CD14-positive monocyte (primary cell): ENCODE measurements around the gene DCP1B. TPM values are rescaled to one million over a fixed set of nuclear protein-coding genes. Genes with fewer than 3 reads are reported as not detected.

Source experiments
- DNase-seq, 3 donors: peaks; one replicate each; pipeline ENCODE4 v3.0.0-alpha.2; 2011 to 2022
- H2AFZ ChIP-seq: 2 replicates; pipeline ENCODE4 v1.6.0; 2012; ENCODE audit warnings: mild to moderate bottlenecking, low read depth, low read length, inconsistent platforms; ENCODE audit not compliant: insufficient read depth, poor library complexity, severe bottlenecking
- H3K27ac ChIP-seq, 2 donors: 1 replicate in 1 of 2; 2 replicates in 1 of 2; pipeline ENCODE4 v1.5.1; 2012 to 2013; ENCODE audit warnings: low read length in 2 of 2, control low read depth in 1 of 2, inconsistent platforms in 1 of 2, low read depth in 1 of 2, mild to moderate bottlenecking in 1 of 2
- H3K27me3 ChIP-seq, 2 donors: one replicate each; pipeline versions ENCODE4 v1.6.0 to v1.6.1; 2011 to 2013; ENCODE audit warnings: low read length in 2 of 2; ENCODE audit not compliant: control insufficient read depth in 2 of 2, insufficient read depth in 2 of 2
- H3K36me3 ChIP-seq, 2 donors: replicated peaks in 1 of 2; 1 replicate in 1 of 2; 2 replicates in 1 of 2; pipeline versions ENCODE4 v1.5.1 to v1.6.1; 2012 to 2013; ENCODE audit warnings: low read length in 2 of 2, control low read depth in 1 of 2, inconsistent platforms in 1 of 2, mild to moderate bottlenecking in 1 of 2; ENCODE audit not compliant: insufficient read depth in 2 of 2, control insufficient read depth in 1 of 2
- H3K4me1 ChIP-seq, 2 donors: 1 replicate in 1 of 2; 2 replicates in 1 of 2; pipeline versions ENCODE4 v1.5.1 to v1.6.1; 2012 to 2013; ENCODE audit warnings: low read length in 2 of 2, control low read depth in 1 of 2, inconsistent platforms in 1 of 2, mild to moderate bottlenecking in 1 of 2, moderate library complexity in 1 of 2; ENCODE audit not compliant: insufficient read depth in 2 of 2, control insufficient read depth in 1 of 2
- H3K4me2 ChIP-seq: replicated peaks from 2 replicates; pipeline ENCODE3; 2012; ENCODE audit warnings: low read length, moderate library complexity, mild to moderate bottlenecking; ENCODE audit not compliant: poor library complexity, severe bottlenecking; ENCODE audit errors: extremely low read depth
- H3K4me3 ChIP-seq, 3 experiments: fragments of 200-600 bp in 1 of 3; sonication (generic) in 1 of 3; replicated peaks in 1 of 3; 1 replicate in 2 of 3; 2 replicates in 1 of 3; pipeline ENCODE4 v1.5.1; 2011 to 2013; ENCODE audit warnings: low read length in 3 of 3, mild to moderate bottlenecking in 3 of 3, control low read depth in 2 of 3, low read depth in 2 of 3, inconsistent platforms in 1 of 3, moderate library complexity in 1 of 3
- H3K79me2 ChIP-seq: 2 replicates; pipeline ENCODE4 v1.6.0; 2012; ENCODE audit warnings: mild to moderate bottlenecking, control low read depth, inconsistent platforms, low read length, moderate library complexity; ENCODE audit not compliant: insufficient read depth
- H3K9ac ChIP-seq: 2 replicates; pipeline ENCODE4 v1.6.0; 2017; ENCODE audit warnings: low read length, mild to moderate bottlenecking; ENCODE audit not compliant: insufficient read depth, poor library complexity, severe bottlenecking
- H3K9me3 ChIP-seq, 2 donors: replicated peaks in 1 of 2; 1 replicate in 1 of 2; 2 replicates in 1 of 2; pipeline versions ENCODE4 v1.5.1 to v1.6.1; 2012 to 2013; ENCODE audit warnings: low read length in 2 of 2, control low read depth in 1 of 2; ENCODE audit not compliant: control insufficient read depth in 1 of 2, insufficient read depth in 1 of 2
- H4K20me1 ChIP-seq: 2 replicates; pipeline ENCODE4 v1.6.0; 2012; ENCODE audit warnings: mild to moderate bottlenecking, low read length, control low read depth, moderate library complexity; ENCODE audit not compliant: insufficient read depth
- H3K27ac Mint-ChIP-seq, 7 donors: one replicate each; pipeline ENCODE4 v1.8.0; 2020; ENCODE audit warnings: mild to moderate bottlenecking in 7 of 7, mixed read lengths in 7 of 7, moderate library complexity in 6 of 7, inconsistent platforms in 2 of 7
- H3K27me3 Mint-ChIP-seq, 3 donors: one replicate each; pipeline ENCODE4 v1.8.0; 2021 to 2022; ENCODE audit warnings: low read depth in 3 of 3, mild to moderate bottlenecking in 3 of 3, mixed read lengths in 3 of 3, moderate library complexity in 3 of 3, inconsistent platforms in 1 of 3
- H3K36me3 Mint-ChIP-seq, 2 donors: one replicate each; pipeline ENCODE4 v1.8.0; 2020; ENCODE audit warnings: mixed read lengths in 2 of 2, inconsistent platforms in 1 of 2, mild to moderate bottlenecking in 1 of 2
- H3K4me1 Mint-ChIP-seq: one replicate; pipeline ENCODE4 v1.8.0; 2020; ENCODE audit warnings: mild to moderate bottlenecking, mixed read lengths
- H3K4me3 Mint-ChIP-seq, 2 donors: one replicate each; pipeline ENCODE4 v1.8.0; 2020; ENCODE audit warnings: mild to moderate bottlenecking in 2 of 2, mixed read lengths in 2 of 2, moderate library complexity in 1 of 2
- H3K9me3 Mint-ChIP-seq, 7 donors: one replicate each; pipeline ENCODE4 v1.8.0; 2020 to 2022; ENCODE audit warnings: mixed read lengths in 7 of 7, mild to moderate bottlenecking in 6 of 7, moderate library complexity in 6 of 7, inconsistent platforms in 2 of 7
- WGBS: methylation state at CpG from one replicate; pipeline ENCODE4 v1.1.5; 2013; ENCODE audit warnings: missing lambda C conversion rate; ENCODE audit not compliant: insufficient coverage; 5-methylcytosine and 5-hydroxymethylcytosine counted together
- intact Hi-C, 2 donors: fragments of 100-400 bp; cut with micrococcal nuclease; formaldehyde crosslinking; loops; one replicate each; pipeline versions ENCODE4 v1.15.0 to v1.15.1; 2023
- polyA plus RNA-seq, 3 donors: library from polyadenylated mRNA; depleted of rRNA in 1 of 3; unstranded in 2 of 3; stranded (reverse) in 1 of 3; fragments of 300-500 nt in 2 of 3; fragments of >200 nt in 1 of 3; fragmentation: Illumina TruSeq in 2 of 3; gene quantifications; 1 replicate in 2 of 3; 2 replicates in 1 of 3; pipeline ENCODE4 v1.2.3, GENCODE V29; 2012 to 2021
- TF ChIP-seq, protein P1 (sequence below): fragments of 200-600 bp; IDR thresholded peaks from one replicate; pipeline ENCODE4 v1.8.0; 2022; ENCODE audit warnings: antibody characterized with exemption, mild to moderate bottlenecking

The DCP1B gene
- polyA plus RNA-seq, 3 donors, result 3.6 to 5.1 (median 4.9) TPM

DNA sequence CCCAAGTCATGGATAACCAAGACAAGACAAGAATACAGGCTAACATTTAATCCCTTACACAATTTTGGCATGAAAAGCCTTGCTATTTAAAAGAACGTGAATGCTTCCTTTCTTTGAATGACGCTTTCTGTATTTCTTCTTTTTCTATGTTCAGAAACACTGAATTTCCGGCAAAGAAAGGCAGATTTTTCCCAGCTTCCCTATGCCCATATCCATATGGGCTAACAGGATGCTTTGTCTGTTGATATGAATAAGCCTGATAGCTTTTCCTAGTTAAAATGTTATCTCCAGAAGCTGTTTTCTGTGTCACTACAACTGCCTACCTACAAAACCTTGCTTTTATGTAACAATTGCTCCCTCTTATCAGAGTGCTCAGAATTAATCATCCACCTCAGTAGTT is 47.5 kb downstream of the DCP1B start:
- peaks cover 0 to 2% (median 0%) of the 10 kb centered on the region in 3 donors for H3K27me3 Mint-ChIP-seq
- H3K27ac Mint-ChIP-seq, result no peak overlapping the region
- Histone ChIP-seq H3K36me3 (peaks cover 28 to 38% of the 10 kb centered on the region in 2 donors), H2AFZ (no peak overlapping the region), H3K27ac (no peak overlapping the region), H3K9ac (no peak overlapping the region), H3K4me1 (no peaks in the 10 kb centered on the region), H3K27me3 (no peaks in the 10 kb centered on the region), H4K20me1 (no peaks in the 10 kb centered on the region), H3K4me3 (no peak overlapping the region), H3K79me2 (no peaks in the 10 kb centered on the region), H3K4me2 (no peak overlapping the region), H3K9me3 (no peaks in the 10 kb centered on the region)
- peaks cover 50 to 52% of the 10 kb centered on the region in 2 donors for H3K36me3 Mint-ChIP-seq
- no peaks in the 10 kb centered on the region for H3K4me1 Mint-ChIP-seq
- TF ChIP-seq, protein P1, sequence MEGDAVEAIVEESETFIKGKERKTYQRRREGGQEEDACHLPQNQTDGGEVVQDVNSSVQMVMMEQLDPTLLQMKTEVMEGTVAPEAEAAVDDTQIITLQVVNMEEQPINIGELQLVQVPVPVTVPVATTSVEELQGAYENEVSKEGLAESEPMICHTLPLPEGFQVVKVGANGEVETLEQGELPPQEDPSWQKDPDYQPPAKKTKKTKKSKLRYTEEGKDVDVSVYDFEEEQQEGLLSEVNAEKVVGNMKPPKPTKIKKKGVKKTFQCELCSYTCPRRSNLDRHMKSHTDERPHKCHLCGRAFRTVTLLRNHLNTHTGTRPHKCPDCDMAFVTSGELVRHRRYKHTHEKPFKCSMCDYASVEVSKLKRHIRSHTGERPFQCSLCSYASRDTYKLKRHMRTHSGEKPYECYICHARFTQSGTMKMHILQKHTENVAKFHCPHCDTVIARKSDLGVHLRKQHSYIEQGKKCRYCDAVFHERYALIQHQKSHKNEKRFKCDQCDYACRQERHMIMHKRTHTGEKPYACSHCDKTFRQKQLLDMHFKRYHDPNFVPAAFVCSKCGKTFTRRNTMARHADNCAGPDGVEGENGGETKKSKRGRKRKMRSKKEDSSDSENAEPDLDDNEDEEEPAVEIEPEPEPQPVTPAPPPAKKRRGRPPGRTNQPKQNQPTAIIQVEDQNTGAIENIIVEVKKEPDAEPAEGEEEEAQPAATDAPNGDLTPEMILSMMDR, result no peak
- no CpG with 5 or more reads among the region's 3 CpGs for WGBS
- intact Hi-C loops, result no loop called here
- H3K9me3 Mint-ChIP-seq, result peaks cover 0 to 13% (median 3%) of the 10 kb centered on the region in 7 donors
- DNase-seq, result no peak
- no peak overlapping the region for H3K4me3 Mint-ChIP-seq

DNA sequence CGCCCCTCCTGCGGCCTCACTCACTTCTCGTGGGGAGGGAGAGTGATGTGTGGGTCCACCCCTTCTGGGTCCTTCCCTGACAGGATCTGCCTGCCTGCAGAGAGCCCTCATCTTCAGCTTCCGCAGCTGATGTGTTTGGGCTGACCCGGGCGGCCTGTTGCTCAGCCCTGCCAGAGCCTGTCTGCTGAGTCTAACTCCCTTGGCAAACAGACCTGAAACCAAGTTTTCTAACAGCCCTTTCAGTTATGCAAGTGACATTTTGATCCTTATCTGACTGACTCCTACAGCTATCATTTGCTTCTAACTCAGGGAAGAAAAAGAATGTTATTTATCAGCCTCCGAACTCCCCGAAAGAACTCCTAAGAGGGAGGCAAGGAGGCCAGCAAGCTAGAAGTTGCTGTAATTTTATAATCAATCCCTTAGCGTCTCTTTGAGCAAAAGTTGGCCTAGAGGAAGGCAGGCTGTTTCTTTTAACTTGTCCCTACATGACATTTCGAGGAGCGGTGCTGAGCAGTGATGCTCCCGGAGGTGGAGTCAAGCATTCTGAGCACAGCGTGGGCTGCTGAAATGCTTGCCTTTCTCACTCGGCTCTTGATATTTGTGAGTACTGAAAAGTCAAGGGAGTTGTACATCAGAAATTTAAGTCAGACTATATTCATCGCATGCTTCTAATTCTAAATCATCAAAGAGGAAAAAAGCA is 54.3 kb downstream of the DCP1B start:
- Histone ChIP-seq H3K9me3 (no peaks in the 10 kb centered on the region), H3K27me3 (no peaks in the 10 kb centered on the region), H3K36me3 (peaks cover 66 to 89% of the 10 kb centered on the region in 2 donors), H2AFZ (no peak overlapping the region), H3K4me3 (no peak overlapping the region), H3K9ac (no peak overlapping the region), H4K20me1 (no peaks in the 10 kb centered on the region), H3K4me2 (no peak overlapping the region), H3K27ac (no peak overlapping the region), H3K79me2 (no peaks in the 10 kb centered on the region), H3K4me1 (no peaks in the 10 kb centered on the region)
- H3K36me3 Mint-ChIP-seq, result peaks cover 67 to 84% of the 10 kb centered on the region in 2 donors
- 92% methylated on average over 6 of the region's 15 CpGs for WGBS
- no peak for DNase-seq
- peaks cover 0 to 3% (median 0%) of the 10 kb centered on the region in 3 donors for H3K27me3 Mint-ChIP-seq
- TF ChIP-seq, protein P1, result no peak
- H3K27ac Mint-ChIP-seq, result peak overlapping the region in 1 of 7 donors; percentile 40
- no peaks in the 10 kb centered on the region for H3K4me1 Mint-ChIP-seq
- intact Hi-C loops, result no loop called here
- no peak overlapping the region for H3K4me3 Mint-ChIP-seq
- peaks cover 0 to 4% (median 0%) of the 10 kb centered on the region in 7 donors for H3K9me3 Mint-ChIP-seq
